Neural progenitor cell (in vitro differentiated cells): Measurements from ENCODE around the gene INHA. TPM values are rescaled to one million over a fixed set of nuclear protein-coding genes. Genes with fewer than 3 reads are reported as not detected.

Experiments used
- DNase-seq: peaks from one replicate; pipeline ENCODE4 v3.0.0-alpha.2; 2016; ENCODE audit warnings: low spot score
- H2AFZ ChIP-seq: fragments of 200-600 bp; sonication (generic); replicated peaks from 2 replicates; pipeline ENCODE4 v1.6.1; 2016; ENCODE audit warnings: antibody characterized with exemption
- H3F3A ChIP-seq: fragments of 200-600 bp; sonication (generic); 2 replicates; pipeline ENCODE4 v1.6.1; 2016; ENCODE audit warnings: antibody characterized with exemption, low read depth
- H3K27ac ChIP-seq: fragments of 200-600 bp; sonication (generic); 2 replicates; pipeline ENCODE4 v1.5.1; 2016; ENCODE audit warnings: mild to moderate bottlenecking
- H3K27me3 ChIP-seq: fragments of 200-600 bp; sonication (generic); 2 replicates; pipeline ENCODE4 v1.6.1; 2016; ENCODE audit warnings: mild to moderate bottlenecking, moderate library complexity
- H3K36me3 ChIP-seq: fragments of 200-600 bp; sonication (generic); 2 replicates; pipeline ENCODE4 v1.5.1; 2016
- H3K4me1 ChIP-seq: fragments of 200-600 bp; sonication (generic); 2 replicates; pipeline ENCODE4 v1.6.1; 2016; ENCODE audit warnings: mixed run types
- H3K4me2 ChIP-seq: fragments of 200-600 bp; sonication (generic); 2 replicates; pipeline ENCODE4 v1.6.1; 2016
- H3K4me3 ChIP-seq: fragments of 200-600 bp; sonication (generic); 2 replicates; pipeline ENCODE4 v1.5.1; 2016
- H3K79me2 ChIP-seq: fragments of 200-600 bp; sonication (generic); 2 replicates; pipeline ENCODE4 v1.6.1; 2016; ENCODE audit warnings: low read depth
- H3K9ac ChIP-seq: fragments of 200-600 bp; sonication (generic); 2 replicates; pipeline ENCODE4 v1.6.1; 2016
- H3K9me3 ChIP-seq: fragments of 200-600 bp; sonication (generic); 2 replicates; pipeline ENCODE4 v1.5.1; 2016; ENCODE audit warnings: low read depth
- H4K20me1 ChIP-seq: fragments of 200-600 bp; sonication (generic); 2 replicates; pipeline ENCODE4 v1.6.1; 2016; ENCODE audit warnings: low read depth
- H3K27ac Mint-ChIP-seq: 3 replicates; pipeline ENCODE4 v1.8.0; 2021; ENCODE audit warnings: mixed read lengths
- H3K27me3 Mint-ChIP-seq: 2 replicates; pipeline ENCODE4 v1.8.0; 2022; ENCODE audit warnings: low read depth, mild to moderate bottlenecking, inconsistent platforms, moderate library complexity, mixed read lengths; ENCODE audit not compliant: insufficient read depth
- H3K36me3 Mint-ChIP-seq: 3 replicates; pipeline ENCODE4 v1.8.0; 2021; ENCODE audit warnings: mixed read lengths
- H3K4me1 Mint-ChIP-seq: 3 replicates; pipeline ENCODE4 v1.8.0; 2021; ENCODE audit warnings: mixed read lengths
- H3K4me3 Mint-ChIP-seq: 3 replicates; pipeline ENCODE4 v1.8.0; 2021; ENCODE audit warnings: mild to moderate bottlenecking, moderate library complexity, mixed read lengths
- H3K9me3 Mint-ChIP-seq: 3 replicates; pipeline ENCODE4 v1.8.0; 2020; ENCODE audit warnings: mixed read lengths
- EZH2 ChIP-seq: fragments of 200-600 bp; sonication (generic); IDR thresholded peaks from 2 replicates; pipeline ENCODE4 v1.6.1; 2017; ENCODE audit warnings: antibody characterized with exemption, mild to moderate bottlenecking, moderate library complexity
- EZH2phosphoT487 ChIP-seq: fragments of 200-600 bp; sonication (generic); IDR thresholded peaks from 2 replicates; pipeline ENCODE4 v1.6.1; 2017; ENCODE audit warnings: antibody characterized with exemption
- total RNA-seq: library from RNA; depleted of rRNA; stranded (reverse); fragments of >200 nt; gene quantifications from 2 replicates; pipeline ENCODE4 v1.2.3, GENCODE V29; 2015; ENCODE audit warnings: low replicate concordance
- TF ChIP-seq, protein P1 (sequence below): fragments of 200-600 bp; sonication (generic); IDR thresholded peaks from 2 replicates; pipeline ENCODE4 v1.5.1; 2017; ENCODE audit warnings: antibody characterized with exemption, mild to moderate bottlenecking

The INHA gene
- total RNA-seq, 1 donor from 2014 or later, result not detected

GRCh38 chr2:219570924-219571310 lies 1.2 kb upstream of the INHA start:
- Histone ChIP-seq H3K36me3 (no peaks in the 10 kb centered on the region), H3K27me3 (peaks cover 17% of the 10 kb centered on the region), H2AFZ (peak overlapping the region; percentile 55), H4K20me1 (peaks cover 19% of the 10 kb centered on the region), H3K79me2 (peaks cover 10% of the 10 kb centered on the region), H3K9me3 (no peaks in the 10 kb centered on the region), H3K27ac (no peak overlapping the region), H3K4me3 (peak overlapping the region; percentile 69), H3F3A (peaks cover 17% of the 10 kb centered on the region), H3K9ac (no peak overlapping the region), H3K4me1 (peaks cover 12% of the 10 kb centered on the region), H3K4me2 (peak overlapping the region; percentile 93)
- DNase-seq, result peak; percentile 60
- Mint-ChIP-seq H3K4me3 (peak overlapping the region; percentile 64), H3K9me3 (peaks cover 2% of the 10 kb centered on the region), H3K36me3 (peaks cover 22% of the 10 kb centered on the region), H3K27me3 (peaks cover 8% of the 10 kb centered on the region), H3K4me1 (peaks cover 39% of the 10 kb centered on the region), H3K27ac (no peak overlapping the region)
- TF ChIP-seq EZH2 (peak; percentile 26), EZH2phosphoT487 (no peak)
- TF ChIP-seq, protein P1, sequence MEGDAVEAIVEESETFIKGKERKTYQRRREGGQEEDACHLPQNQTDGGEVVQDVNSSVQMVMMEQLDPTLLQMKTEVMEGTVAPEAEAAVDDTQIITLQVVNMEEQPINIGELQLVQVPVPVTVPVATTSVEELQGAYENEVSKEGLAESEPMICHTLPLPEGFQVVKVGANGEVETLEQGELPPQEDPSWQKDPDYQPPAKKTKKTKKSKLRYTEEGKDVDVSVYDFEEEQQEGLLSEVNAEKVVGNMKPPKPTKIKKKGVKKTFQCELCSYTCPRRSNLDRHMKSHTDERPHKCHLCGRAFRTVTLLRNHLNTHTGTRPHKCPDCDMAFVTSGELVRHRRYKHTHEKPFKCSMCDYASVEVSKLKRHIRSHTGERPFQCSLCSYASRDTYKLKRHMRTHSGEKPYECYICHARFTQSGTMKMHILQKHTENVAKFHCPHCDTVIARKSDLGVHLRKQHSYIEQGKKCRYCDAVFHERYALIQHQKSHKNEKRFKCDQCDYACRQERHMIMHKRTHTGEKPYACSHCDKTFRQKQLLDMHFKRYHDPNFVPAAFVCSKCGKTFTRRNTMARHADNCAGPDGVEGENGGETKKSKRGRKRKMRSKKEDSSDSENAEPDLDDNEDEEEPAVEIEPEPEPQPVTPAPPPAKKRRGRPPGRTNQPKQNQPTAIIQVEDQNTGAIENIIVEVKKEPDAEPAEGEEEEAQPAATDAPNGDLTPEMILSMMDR, result no peak

DNA sequence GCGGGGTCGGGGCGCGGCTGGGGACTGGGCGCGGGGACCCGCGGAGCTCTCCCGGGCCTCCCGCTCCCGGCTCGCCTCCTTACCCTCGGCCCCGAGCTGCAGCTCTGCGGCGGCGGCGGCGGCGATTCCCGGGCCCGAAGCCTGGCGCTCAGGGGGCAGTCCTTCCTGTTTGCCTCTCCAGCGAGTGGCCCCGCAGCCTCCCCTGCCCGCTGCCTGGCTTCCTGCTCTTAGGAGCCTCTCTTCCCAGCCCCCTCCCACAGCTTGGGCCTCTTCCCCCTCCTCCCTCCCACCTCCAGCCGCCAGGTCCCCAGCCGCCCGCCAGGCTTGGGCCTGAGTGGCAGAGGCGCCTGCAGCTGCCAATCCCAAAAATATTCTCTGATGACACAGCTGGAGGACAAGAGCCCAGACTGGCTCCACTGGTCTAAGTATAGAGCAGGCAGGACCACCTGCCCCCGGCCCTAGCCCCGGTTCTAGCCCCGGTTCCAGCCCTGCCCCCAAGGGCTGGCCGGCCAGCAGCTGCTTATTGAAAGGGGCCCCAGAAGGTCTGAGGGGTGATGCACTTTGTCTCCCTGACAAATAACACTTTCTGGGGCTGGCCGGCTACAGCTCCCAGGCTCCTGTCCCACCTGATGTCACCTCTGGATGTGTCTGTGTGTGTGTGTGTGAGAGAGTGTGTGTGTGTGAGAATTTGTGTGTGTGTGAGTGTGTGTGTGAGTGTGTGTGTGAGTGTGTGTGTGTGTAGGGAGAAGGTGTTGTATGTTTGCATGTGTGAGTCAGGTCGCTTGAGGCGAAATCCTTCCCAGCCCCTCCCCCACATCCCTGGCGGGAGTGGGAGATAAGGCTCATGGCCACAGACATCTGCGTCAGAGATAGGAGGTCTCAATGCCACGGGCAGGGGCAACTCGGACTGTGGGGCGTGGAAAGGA lies 536 bp upstream of the INHA start, which contains the start of gene OBSL1:
Gene OBSL1 (minus strand): TSS at position 229 of the 926 bp plus-strand sequence. CDS start 307 bp downstream, outside the sequence.
- peak; percentile 32 for TF ChIP-seq EZH2
- TF ChIP-seq, protein P1, result no peak
- TF ChIP-seq EZH2phosphoT487, result no peak
- peaks cover 19% of the 10 kb centered on the region for H3K4me1 ChIP-seq
- H3K4me1 Mint-ChIP-seq, result peaks cover 43% of the 10 kb centered on the region

DNA sequence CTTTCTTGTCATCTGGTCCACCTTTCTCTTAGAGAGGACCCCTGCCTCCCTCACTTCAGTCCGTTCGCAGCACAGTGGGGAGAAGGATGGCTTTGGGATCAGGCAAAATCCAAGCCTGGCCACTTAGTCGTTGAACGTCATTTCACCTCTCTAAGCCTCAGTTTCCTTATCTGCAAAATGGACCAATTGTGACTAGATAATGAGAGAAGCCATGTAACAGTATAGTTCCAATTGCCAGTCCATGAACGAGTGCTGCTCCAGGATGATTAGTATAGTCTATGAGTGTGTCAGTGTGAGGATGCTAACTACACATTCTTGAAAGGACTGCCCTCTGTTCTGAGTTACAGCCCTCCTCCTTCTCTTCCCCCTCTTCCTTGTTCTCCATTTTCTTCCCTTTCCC lies 1.1 kb downstream of the INHA start:
- Histone ChIP-seq H4K20me1 (peaks cover 19% of the 10 kb centered on the region), H3K79me2 (peaks cover 10% of the 10 kb centered on the region), H3K4me1 (peaks cover 34% of the 10 kb centered on the region), H3K9me3 (no peaks in the 10 kb centered on the region), H3F3A (peaks cover 34% of the 10 kb centered on the region), H3K4me3 (no peak overlapping the region), H3K27ac (no peak overlapping the region), H2AFZ (no peak overlapping the region), H3K36me3 (no peaks in the 10 kb centered on the region), H3K9ac (no peak overlapping the region), H3K27me3 (peaks cover 17% of the 10 kb centered on the region), H3K4me2 (no peak overlapping the region)
- DNase-seq, result no peak
- peaks cover 11% of the 10 kb centered on the region for H3K27me3 Mint-ChIP-seq
- H3K9me3 Mint-ChIP-seq, result no peaks in the 10 kb centered on the region
- TF ChIP-seq, protein P1, result no peak
- no peak for TF ChIP-seq EZH2phosphoT487
- TF ChIP-seq EZH2, result no peak
- H3K36me3 Mint-ChIP-seq, result peaks cover 9% of the 10 kb centered on the region
- peaks cover 57% of the 10 kb centered on the region for H3K4me1 Mint-ChIP-seq
- no peak overlapping the region for H3K27ac Mint-ChIP-seq
- peak overlapping the region; percentile 54 for H3K4me3 Mint-ChIP-seq

More for the DNA sequence above, 536 bp upstream of the INHA start, which contains the start of gene OBSL1:
- Histone ChIP-seq H3K36me3 (no peaks in the 10 kb centered on the region), H2AFZ (peak within 1 kb of the TSS; percentile 55), H3K9ac (no peak within 1 kb of the TSS), H3K27me3 (peaks cover 17% of the 10 kb centered on the region), H4K20me1 (peaks cover 19% of the 10 kb centered on the region), H3K79me2 (peaks cover 10% of the 10 kb centered on the region), H3K9me3 (no peaks in the 10 kb centered on the region), H3F3A (peaks cover 18% of the 10 kb centered on the region), H3K4me2 (peak within 1 kb of the TSS; percentile 93), H3K4me3 (peak within 1 kb of the TSS; percentile 69), H3K27ac (no peak within 1 kb of the TSS)
- H3K9me3 Mint-ChIP-seq, result no peaks in the 10 kb centered on the region
- H3K4me3 Mint-ChIP-seq, result peak within 1 kb of the TSS; percentile 76
- DNase-seq, result peak; percentile 91
- peak within 1 kb of the TSS; percentile 70 for H3K27ac Mint-ChIP-seq
- H3K36me3 Mint-ChIP-seq, result peaks cover 16% of the 10 kb centered on the region
- peaks cover 9% of the 10 kb centered on the region for H3K27me3 Mint-ChIP-seq
